ENCODE results near the gene BTBD19.

DNA sequence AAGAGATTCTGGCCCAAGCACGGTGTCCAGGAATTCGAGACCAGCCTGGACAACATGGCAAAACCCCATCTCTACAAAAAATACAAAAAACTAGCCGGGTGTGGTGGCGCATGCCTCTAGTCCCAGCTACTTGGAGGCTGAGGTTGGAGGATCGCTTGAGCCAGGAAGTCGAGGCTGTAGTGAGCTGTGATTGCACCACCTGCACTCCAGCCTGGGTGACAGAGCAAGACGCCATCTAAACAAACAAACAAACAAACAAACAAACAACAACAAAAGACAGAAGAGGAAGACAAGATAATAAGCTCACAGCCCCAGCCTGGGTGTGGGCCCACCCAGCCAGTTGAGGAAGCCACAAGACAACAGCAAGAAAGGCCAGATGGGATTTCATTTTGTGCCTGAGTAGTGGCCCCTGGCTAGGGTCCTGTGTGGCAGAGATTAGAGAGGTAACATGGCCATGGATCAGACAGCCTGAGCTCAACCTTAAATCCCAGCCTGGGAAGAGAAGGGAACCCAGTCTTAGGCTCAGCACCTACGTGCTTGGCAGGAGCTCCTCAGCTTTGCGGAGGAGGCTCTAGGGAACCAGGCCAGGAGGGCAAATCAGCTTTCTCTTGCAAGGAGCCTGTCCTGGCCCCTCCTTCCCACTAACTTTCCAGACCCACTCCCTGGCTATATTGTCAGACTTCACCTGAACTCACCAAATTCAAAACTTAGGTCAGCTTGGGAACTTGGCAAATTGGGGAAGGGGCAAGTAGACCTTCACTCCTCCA, 15.4 kb upstream of the BTBD19 start:
- TF ChIP-seq, protein P1, sequence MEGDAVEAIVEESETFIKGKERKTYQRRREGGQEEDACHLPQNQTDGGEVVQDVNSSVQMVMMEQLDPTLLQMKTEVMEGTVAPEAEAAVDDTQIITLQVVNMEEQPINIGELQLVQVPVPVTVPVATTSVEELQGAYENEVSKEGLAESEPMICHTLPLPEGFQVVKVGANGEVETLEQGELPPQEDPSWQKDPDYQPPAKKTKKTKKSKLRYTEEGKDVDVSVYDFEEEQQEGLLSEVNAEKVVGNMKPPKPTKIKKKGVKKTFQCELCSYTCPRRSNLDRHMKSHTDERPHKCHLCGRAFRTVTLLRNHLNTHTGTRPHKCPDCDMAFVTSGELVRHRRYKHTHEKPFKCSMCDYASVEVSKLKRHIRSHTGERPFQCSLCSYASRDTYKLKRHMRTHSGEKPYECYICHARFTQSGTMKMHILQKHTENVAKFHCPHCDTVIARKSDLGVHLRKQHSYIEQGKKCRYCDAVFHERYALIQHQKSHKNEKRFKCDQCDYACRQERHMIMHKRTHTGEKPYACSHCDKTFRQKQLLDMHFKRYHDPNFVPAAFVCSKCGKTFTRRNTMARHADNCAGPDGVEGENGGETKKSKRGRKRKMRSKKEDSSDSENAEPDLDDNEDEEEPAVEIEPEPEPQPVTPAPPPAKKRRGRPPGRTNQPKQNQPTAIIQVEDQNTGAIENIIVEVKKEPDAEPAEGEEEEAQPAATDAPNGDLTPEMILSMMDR (IDR thresholded peaks at IDR 0.05), result no peak
- no peak for TF ChIP-seq EP300 (IDR thresholded peaks at IDR 0.05)
- no peak for TF ChIP-seq POLR2A (IDR thresholded peaks at IDR 0.05)
- no peak for TF ChIP-seq POLR2AphosphoS5 (IDR thresholded peaks at IDR 0.05)
